GM11168 (cell line): ENCODE data around the gene TTN.

Experiments used
- in situ Hi-C: fragments of 300-500 bp; cut with MboI; formaldehyde crosslinking; loops from one replicate; pipeline ENCODE4 v1.12.0; 2022; ENCODE audit warnings: low sequenced_read_pairs; ENCODE audit not compliant: unreplicated experiment

Gene TTN

DNA sequence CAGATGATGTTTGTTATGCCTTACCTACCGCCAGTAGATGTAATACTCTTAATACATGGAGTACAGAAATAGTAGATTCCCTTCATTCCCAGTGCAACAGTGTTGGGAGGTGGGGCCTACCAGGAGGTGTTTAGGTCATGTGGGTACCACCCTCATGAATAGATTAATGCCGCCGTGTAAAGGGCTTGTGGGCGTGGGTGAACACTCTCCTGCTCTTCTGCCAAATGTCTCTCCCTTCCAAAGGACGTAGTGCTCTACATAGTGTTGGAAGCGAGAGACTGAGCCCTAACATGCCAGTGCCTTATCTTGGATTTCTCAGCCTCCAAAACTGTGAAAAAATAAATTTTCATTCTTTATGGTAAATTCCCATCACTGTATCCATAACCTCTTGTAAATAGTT is 296.8 kb downstream of the TTN start:
- in situ Hi-C loops, result no loop called here

DNA sequence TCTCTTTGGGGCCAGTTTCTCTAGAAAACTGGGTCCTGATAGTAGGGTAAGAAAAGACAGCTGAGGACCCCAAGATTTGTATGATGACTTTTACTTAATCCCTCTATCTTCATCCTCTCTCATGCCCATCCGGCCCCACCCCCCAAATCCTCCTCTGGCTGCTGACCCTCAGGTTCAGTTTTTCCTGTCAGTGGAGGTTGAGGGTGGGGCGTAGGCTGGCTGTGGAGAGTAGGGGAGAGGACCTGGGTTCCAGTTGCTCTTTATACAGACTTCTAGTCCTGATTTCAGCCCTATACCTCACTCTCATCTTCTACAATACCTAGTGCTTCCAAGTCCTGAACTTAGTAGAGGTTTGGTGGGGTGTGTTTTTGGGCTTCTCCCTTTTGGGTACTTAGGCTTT is 298.6 kb downstream of the TTN start:
- in situ Hi-C loops, result no loop called here

- in situ Hi-C loops, result no loop called here
Measured at GRCh38 chr2:178506949-178507348, 300.3 kb downstream of the TTN start.

DNA sequence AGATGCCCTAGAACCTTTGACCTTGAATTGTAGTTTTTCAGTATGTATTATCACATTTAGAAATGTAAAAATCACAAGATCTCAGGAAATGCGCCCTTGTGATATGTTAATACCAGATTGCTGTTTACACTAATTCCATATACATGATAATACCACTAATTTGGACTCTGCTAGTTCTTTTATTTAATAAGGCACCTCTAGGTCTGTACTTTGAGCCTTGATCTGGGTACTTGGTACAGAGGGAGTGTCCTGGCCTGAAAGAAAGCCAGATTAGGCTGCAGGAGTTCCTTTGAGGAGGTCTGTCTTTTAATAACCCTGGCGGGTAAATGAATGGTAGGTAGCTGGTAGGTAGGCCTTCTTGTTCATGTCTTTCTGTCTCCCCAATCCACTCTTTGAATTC is 300.7 kb downstream of the TTN start:
- in situ Hi-C loops, result no loop called here

- in situ Hi-C loops, result no loop called here
Measured at GRCh38 chr2:178506101-178506500, 301.1 kb downstream of the TTN start.

DNA sequence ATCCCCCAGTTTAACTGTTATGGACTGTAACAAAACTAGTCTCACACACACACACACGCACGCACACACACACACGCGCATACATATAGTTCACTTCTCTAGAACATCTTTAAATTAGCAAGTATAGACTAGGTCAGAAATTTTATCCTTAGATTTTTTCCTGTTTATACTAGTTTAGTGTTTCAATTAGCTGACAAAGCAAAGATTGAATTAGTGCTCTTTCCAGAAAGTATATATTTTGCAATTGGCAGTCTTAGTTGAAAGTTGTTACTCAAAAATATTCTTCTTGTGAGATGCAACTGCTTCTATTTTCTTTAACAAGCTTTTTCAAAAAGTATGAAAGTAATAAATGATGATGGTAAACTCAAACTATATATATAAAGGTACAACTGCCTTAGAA is 304.5 kb downstream of the TTN start:
- in situ Hi-C loops, result no loop called here

GRCh38 chr2:178499640-178500039 is 307.6 kb downstream of the TTN start:
- in situ Hi-C loops, result no loop called here

- in situ Hi-C loops, result no loop called here
Measured at GRCh38 chr2:178498137-178498536, 309.1 kb downstream of the TTN start.

- in situ Hi-C loops, result no loop called here
Measured at GRCh38 chr2:178496049-178496448, 311.2 kb downstream of the TTN start.

DNA sequence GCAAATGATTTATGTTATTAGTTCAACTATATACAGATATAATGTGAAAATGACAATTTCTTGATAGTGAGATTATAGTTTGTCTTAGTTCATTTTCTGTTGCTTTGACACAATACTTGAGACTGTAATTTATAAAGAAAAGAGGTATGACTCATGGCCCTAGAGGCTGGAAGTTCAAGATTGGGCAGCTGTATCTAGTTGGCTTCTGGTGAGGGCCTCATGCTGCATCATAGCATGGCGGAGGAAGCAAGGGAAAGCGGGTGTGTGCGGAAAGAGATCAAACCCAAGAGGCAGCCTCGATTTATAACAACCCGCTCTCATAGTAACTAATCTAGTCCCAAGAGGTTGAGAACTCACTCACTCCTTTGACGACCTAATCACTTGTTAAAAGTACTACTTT is 315.6 kb downstream of the TTN start:
- in situ Hi-C loops, result no loop called here

GRCh38 chr2:178485356-178485755 is 321.9 kb downstream of the TTN start:
- in situ Hi-C loops, result no loop called here

DNA sequence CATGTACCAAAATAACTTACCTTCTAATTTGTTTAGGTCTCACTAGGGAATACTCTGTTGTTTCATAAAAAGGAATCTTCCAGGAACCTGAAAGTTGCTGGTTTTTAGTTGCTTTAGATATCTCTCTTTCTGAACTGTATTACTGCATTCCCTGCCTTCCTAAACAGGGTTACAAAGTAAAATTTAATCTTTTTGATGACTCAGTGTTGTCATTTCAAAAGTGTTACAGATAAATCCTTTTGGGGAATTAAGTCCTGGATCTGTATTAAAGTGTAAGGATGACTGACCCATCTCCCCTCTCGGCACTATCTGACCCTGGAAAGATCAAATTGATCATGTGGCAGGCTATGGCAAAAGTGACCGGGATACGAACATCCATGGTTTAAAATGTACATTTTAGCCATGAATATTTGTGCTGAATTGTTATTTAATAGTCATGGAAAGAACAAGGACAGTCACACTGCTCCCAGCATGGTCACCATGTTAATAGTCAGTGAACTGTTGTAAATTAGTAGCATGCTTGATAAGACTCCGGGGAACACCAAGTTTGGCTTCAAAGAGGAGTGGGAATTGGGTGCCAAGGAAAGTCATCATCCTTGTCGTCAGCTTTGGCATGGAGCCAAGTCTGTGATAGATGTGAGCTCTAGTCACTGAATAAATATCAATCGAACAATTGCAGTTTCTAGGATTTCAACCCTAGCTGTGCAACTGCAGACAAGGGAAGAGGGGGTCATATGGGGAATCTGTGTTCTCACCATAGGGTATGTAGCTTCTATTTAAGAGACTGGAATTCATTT is 322.8 kb downstream of the TTN start:
- in situ Hi-C loops, result no loop called here

DNA sequence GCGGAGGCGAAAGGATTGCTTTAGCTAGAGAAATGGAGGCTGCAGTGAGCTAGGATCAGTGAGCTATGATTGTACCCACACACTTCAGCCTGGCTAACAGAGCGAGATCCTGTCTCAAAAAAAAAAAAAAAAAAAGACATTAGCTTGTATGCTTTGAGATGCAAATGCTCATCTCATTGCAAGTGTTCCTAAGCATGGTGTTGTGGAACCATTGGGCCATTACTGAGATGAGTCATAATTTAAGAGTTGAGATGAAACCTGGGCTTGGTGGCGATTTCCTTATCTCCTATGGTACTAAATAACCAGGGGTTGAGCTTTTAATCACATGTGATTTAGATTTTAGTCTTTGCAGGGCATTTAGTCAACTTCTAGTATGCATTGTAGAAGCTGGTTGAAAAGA is 324.8 kb downstream of the TTN start:
- in situ Hi-C loops, result no loop called here

- in situ Hi-C loops, result no loop called here
Measured at GRCh38 chr2:178480227-178481181, 326.7 kb downstream of the TTN start, which contains the start of gene PLEKHA3. TSS of gene PLEKHA3 (plus strand) at chr2:178480457. CDS start at chr2:178480870, 413 bp downstream.

DNA sequence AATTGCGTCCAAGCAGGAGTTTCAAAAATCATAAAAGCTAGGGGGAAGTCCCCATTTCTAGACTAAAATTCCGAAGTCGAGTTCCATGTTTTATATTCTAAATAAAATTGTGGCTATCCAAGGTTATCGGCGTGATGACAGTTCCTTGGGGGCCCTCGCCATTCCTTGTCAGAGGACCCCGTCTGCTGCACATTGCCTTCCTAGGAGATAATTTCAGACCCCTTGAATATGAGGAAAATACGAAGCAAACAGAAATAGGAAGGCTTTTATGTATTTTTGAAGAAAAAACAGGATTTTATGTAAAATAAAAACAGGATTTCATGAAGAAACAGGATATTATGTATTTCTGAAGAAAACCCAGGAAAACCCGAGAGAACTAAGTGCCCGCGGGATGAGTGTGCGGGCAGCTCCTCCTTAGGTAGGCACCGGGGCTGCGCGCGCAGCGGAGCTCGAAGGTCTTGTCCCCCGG is 327.4 kb downstream of the TTN start:
- in situ Hi-C loops, result no loop called here

GRCh38 chr2:178479275-178479616 is 328.0 kb downstream of the TTN start:
- in situ Hi-C loops, result no loop called here

- in situ Hi-C loops, result no loop called here
Measured at GRCh38 chr2:178478439-178479274, 328.6 kb downstream of the TTN start, which contains the start of gene FKBP7. TSS of gene FKBP7 (minus strand) at chr2:178478600. CDS start at chr2:178478499, 101 bp downstream.

DNA sequence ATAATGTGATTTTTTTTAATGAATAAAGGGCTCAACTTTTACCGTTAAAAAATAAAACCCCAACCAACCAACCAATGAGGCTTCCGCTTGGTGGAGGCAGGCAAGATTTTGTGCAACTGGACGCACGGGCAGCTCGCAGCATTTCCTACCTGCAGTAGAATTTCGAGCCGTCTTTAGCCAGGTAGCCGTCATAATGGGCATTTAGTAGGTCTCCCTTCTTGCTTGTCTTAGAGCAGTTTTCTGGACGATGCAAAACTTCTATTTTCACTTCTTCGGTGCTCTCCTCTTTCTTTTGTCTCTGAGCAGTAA is 329.1 kb downstream of the TTN start:
- in situ Hi-C loops, result no loop called here

DNA sequence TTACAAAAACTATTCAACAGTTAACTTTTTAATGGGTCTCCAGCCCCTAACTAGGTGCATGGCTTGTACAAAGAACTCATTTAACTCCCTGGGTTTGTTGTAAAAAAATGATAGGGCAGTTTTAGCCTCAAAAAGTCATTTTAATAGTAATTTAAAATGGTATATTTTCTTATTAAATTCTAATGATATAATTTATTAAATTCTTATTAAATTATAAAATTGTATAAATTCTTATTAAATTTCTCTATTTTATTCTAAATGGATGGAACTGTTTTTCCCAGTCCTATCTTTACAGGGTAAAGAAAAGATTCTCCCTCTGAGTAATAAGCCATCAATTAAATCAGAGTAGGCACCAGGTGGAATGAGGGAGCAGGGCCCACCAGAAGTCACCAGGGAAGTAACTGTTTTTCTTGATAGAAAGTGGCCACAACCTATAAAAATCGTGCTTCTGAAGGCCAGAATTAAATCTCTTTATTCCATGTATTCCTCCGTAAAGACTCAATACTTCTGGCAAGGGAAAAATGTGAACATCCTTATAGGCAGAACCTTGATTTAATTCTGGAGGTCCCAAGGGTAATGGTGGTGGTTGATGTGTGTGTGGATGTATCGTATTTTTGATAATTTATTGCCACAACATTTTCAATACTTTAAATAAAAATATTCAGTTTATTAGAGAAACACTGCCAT is 329.6 kb downstream of the TTN start:
- in situ Hi-C loops, result no loop called here

- in situ Hi-C loops, result no loop called here
Measured at GRCh38 chr2:178476477-178476876, 330.7 kb downstream of the TTN start.
